ENCODE data around the gene CYP2A6.

DNA sequence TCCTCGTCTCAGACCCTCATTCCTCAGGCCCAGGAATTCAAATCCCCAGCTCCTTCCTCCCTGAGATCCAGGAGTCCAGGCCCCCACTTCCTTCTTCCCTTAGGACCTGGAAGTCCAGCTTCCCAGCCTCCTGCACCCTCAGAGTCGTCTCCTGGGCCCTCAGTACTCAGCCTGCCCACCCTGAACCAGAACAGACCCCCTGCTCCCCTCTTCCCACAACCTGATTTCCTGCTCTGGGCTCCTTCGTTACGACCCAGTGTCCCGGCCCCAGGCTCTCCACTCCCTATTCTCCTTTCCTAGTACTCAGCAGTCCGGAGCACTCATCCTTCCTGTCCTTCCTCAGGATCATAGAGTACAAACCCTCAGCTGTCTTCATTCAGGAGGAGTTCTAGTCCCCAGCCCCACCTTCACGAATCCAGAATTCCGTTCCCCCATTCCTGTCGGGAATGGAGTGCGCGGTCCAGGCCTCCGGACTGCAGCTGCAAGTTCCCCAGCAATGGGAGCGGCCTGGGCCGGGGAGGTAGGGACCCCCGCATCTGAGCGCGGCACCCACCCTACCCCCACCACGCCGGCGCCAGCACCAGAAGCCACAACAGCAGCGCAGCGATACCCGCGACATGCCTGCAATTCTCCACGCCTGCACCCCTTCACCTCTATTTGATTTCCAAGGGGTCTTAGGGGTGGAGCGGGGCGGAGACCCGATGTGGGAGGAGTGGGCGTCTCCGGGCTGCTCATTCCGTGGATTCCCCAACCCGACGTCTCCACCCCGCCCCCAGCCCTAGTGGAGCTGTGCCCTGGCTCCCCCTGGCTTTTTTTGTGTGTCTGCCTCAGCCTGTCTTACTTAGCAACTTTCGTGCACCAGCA lies 38.5 kb downstream of the CYP2A6 start:
- TF ChIP-seq, protein P1, sequence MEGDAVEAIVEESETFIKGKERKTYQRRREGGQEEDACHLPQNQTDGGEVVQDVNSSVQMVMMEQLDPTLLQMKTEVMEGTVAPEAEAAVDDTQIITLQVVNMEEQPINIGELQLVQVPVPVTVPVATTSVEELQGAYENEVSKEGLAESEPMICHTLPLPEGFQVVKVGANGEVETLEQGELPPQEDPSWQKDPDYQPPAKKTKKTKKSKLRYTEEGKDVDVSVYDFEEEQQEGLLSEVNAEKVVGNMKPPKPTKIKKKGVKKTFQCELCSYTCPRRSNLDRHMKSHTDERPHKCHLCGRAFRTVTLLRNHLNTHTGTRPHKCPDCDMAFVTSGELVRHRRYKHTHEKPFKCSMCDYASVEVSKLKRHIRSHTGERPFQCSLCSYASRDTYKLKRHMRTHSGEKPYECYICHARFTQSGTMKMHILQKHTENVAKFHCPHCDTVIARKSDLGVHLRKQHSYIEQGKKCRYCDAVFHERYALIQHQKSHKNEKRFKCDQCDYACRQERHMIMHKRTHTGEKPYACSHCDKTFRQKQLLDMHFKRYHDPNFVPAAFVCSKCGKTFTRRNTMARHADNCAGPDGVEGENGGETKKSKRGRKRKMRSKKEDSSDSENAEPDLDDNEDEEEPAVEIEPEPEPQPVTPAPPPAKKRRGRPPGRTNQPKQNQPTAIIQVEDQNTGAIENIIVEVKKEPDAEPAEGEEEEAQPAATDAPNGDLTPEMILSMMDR (conservative IDR thresholded peaks at IDR 0.05): no peak
- no peak for TF ChIP-seq EZH2 (IDR thresholded peaks at IDR 0.05; ENCODE audit: low read depth)

Data from PC-9 (cell line).